ENCODE data around the gene CALML5.

Gene CALML5

GRCh38 chr10:5536486-5537081 is 37.2 kb upstream of the CALML5 start:
- TF ChIP-seq FOXM1 (IDR thresholded peaks at IDR 0.05; ENCODE audit: borderline replicate concordance, low read depth) (no peak), RAD21 (IDR thresholded peaks at IDR 0.05; ENCODE audit: low read depth) (no peak), YY1 (IDR thresholded peaks at IDR 0.05; ENCODE audit: low read depth) (no peak), NFIC (IDR thresholded peaks at IDR 0.05) (no peak), EP300 (IDR thresholded peaks at IDR 0.05; ENCODE audit: borderline replicate concordance) (no peak), CEBPB (IDR thresholded peaks at IDR 0.05) (no peak), TEAD4 (IDR thresholded peaks at IDR 0.05) (no peak), USF1 (IDR thresholded peaks at IDR 0.05) (no peak), MAX (IDR thresholded peaks at IDR 0.05) (no peak), CREB1 (IDR thresholded peaks at IDR 0.05; ENCODE audit: low read depth) (no peak), TCF12 (IDR thresholded peaks at IDR 0.05; ENCODE audit: low read depth) (no peak), EGR1 (IDR thresholded peaks at IDR 0.05) (no peak), TAF1 (IDR thresholded peaks at IDR 0.05; ENCODE audit: low read depth) (no peak), ZBTB7A (IDR thresholded peaks at IDR 0.05; ENCODE audit: low read depth) (no peak), REST (IDR thresholded peaks at IDR 0.05; ENCODE audit: low read depth) (no peak)

GRCh38 chr10:5534880-5535856 is 35.8 kb upstream of the CALML5 start:
- TF ChIP-seq FOXM1 (IDR thresholded peaks at IDR 0.05; ENCODE audit: borderline replicate concordance, low read depth), result no peak
- TF ChIP-seq TCF12 (IDR thresholded peaks at IDR 0.05; ENCODE audit: low read depth), result no peak
- TF ChIP-seq CREB1 (IDR thresholded peaks at IDR 0.05; ENCODE audit: low read depth), result no peak
- TF ChIP-seq NFIC (IDR thresholded peaks at IDR 0.05), result no peak
- TF ChIP-seq YY1 (IDR thresholded peaks at IDR 0.05; ENCODE audit: low read depth), result no peak
- TF ChIP-seq EGR1 (IDR thresholded peaks at IDR 0.05), result no peak
- TF ChIP-seq EP300 (IDR thresholded peaks at IDR 0.05; ENCODE audit: borderline replicate concordance), result no peak
- no peak for TF ChIP-seq USF1 (IDR thresholded peaks at IDR 0.05)
- TF ChIP-seq MAX (IDR thresholded peaks at IDR 0.05), result no peak
- TF ChIP-seq TAF1 (IDR thresholded peaks at IDR 0.05; ENCODE audit: low read depth), result no peak
- no peak for TF ChIP-seq CEBPB (IDR thresholded peaks at IDR 0.05)
- no peak for TF ChIP-seq ZBTB7A (IDR thresholded peaks at IDR 0.05; ENCODE audit: low read depth)
- no peak for TF ChIP-seq TEAD4 (IDR thresholded peaks at IDR 0.05)
- TF ChIP-seq REST (IDR thresholded peaks at IDR 0.05; ENCODE audit: low read depth), result no peak
- no peak for TF ChIP-seq RAD21 (IDR thresholded peaks at IDR 0.05; ENCODE audit: low read depth)

- TF ChIP-seq CEBPB (IDR thresholded peaks at IDR 0.05), result no peak
- no peak for TF ChIP-seq TAF1 (IDR thresholded peaks at IDR 0.05; ENCODE audit: low read depth)
- no peak for TF ChIP-seq REST (IDR thresholded peaks at IDR 0.05; ENCODE audit: low read depth)
- TF ChIP-seq FOXM1 (IDR thresholded peaks at IDR 0.05; ENCODE audit: borderline replicate concordance, low read depth), result no peak
- TF ChIP-seq NFIC (IDR thresholded peaks at IDR 0.05), result no peak
- no peak for TF ChIP-seq ZBTB7A (IDR thresholded peaks at IDR 0.05; ENCODE audit: low read depth)
- no peak for TF ChIP-seq MAX (IDR thresholded peaks at IDR 0.05)
- TF ChIP-seq TCF12 (IDR thresholded peaks at IDR 0.05; ENCODE audit: low read depth), result no peak
- TF ChIP-seq EGR1 (IDR thresholded peaks at IDR 0.05), result no peak
- TF ChIP-seq CREB1 (IDR thresholded peaks at IDR 0.05; ENCODE audit: low read depth), result no peak
- TF ChIP-seq RAD21 (IDR thresholded peaks at IDR 0.05; ENCODE audit: low read depth), result no peak
- TF ChIP-seq USF1 (IDR thresholded peaks at IDR 0.05), result no peak
- no peak for TF ChIP-seq YY1 (IDR thresholded peaks at IDR 0.05; ENCODE audit: low read depth)
- no peak for TF ChIP-seq TEAD4 (IDR thresholded peaks at IDR 0.05)
- TF ChIP-seq EP300 (IDR thresholded peaks at IDR 0.05; ENCODE audit: borderline replicate concordance), result no peak
These were observed 34.9 kb upstream of the CALML5 start for GRCh38 chr10:5534051-5534821.
